K562 (cell line): ENCODE results near the gene INMT. TPM values are rescaled to one million over a fixed set of nuclear protein-coding genes. Genes with fewer than 3 reads are reported as not detected.

ENCODE experiments used
- ATAC-seq: fragments of 200-7000 bp; cut with Tn5 transposase; 3 replicates; pipeline ENCODE4 v1.9.1; 2020; ENCODE audit warnings: moderate library complexity
- BruUV-seq: library from RNA; stranded (reverse); fragments of 400-500 nt; replicated peaks from 2 replicates; lab custom pipeline; 2021; lab: Mats Ljungman, UMichigan
- CTCF ChIA-PET: fragments of 300-600 bp; formaldehyde crosslinking; extraction: SDS; loops from one replicate; lab custom pipeline; 2021; ENCODE audit warnings: low intra/inter-chr PET ratio; lab: Yijun Ruan, JAX
- POLR2A ChIA-PET: fragments of 300-600, 350-650 bp; sonication (Branson Sonifier 250); formaldehyde crosslinking; extraction: SDS; loops from one replicate; lab custom pipeline; 2021; ENCODE audit warnings: antibody characterized with exemption, inconsistent platforms; lab: Yijun Ruan, JAX
- DNase-seq, 4 experiments: peaks; one replicate each; pipeline versions ENCODE4 v3.0.0 to v3.0.0-alpha.2; 2011 to 2018; ENCODE audit warnings: low spot score in 3 of 4, mixed read lengths in 3 of 4; ENCODE audit errors: extremely low read depth in 1 of 4
- FAIRE-seq: peaks from 2 replicates; lab custom pipeline; 2011; peaks lifted over from hg19 to GRCh38; lab: Jason Lieb, UNC
- H2AFZ ChIP-seq: 2 replicates; pipeline ENCODE4 v1.6.0; 2011; ENCODE audit warnings: low read depth, low read length, control low read depth, inconsistent platforms
- H3K27ac ChIP-seq: fragments of 200-600 bp; 3 replicates; pipeline ENCODE4 v1.8.0; 2011; ENCODE audit warnings: low read depth, mild to moderate bottlenecking, control low read depth, inconsistent platforms, low read length, moderate library complexity, mixed read lengths; ENCODE audit errors: extremely low read depth
- H3K27me3 ChIP-seq, 2 experiments: fragments of 300-600 bp in 1 of 2; 2 replicates in 1 of 2; 3 replicates in 1 of 2; pipeline versions ENCODE4 v1.6.0 to v1.8.0; 2011; ENCODE audit warnings: inconsistent platforms in 2 of 2, low read length in 2 of 2, mild to moderate bottlenecking in 1 of 2, mixed read lengths in 1 of 2, moderate library complexity in 1 of 2; ENCODE audit not compliant: control insufficient read depth in 2 of 2, insufficient read depth in 2 of 2
- H3K36me3 ChIP-seq: fragments of 300-600 bp; 3 replicates; pipeline ENCODE4 v1.8.0; 2011; ENCODE audit warnings: mild to moderate bottlenecking, low read length, inconsistent platforms; ENCODE audit not compliant: control insufficient read depth, insufficient read depth
- H3K4me1 ChIP-seq, 2 experiments: fragments of 200-600 bp in 1 of 2; replicated peaks in 1 of 2; 2 replicates in 1 of 2; 3 replicates in 1 of 2; pipeline versions ENCODE4 v1.5.1 to v1.8.0; 2011; ENCODE audit warnings: inconsistent platforms in 2 of 2, low read length in 2 of 2, mild to moderate bottlenecking in 1 of 2, mixed read lengths in 1 of 2, moderate library complexity in 1 of 2; ENCODE audit not compliant: control insufficient read depth in 2 of 2, insufficient read depth in 2 of 2
- H3K4me2 ChIP-seq: 2 replicates; pipeline ENCODE4 v1.6.1; 2011; ENCODE audit warnings: low read length, control low read depth, inconsistent platforms, mixed read lengths; ENCODE audit not compliant: insufficient read depth
- H3K4me3 ChIP-seq: fragments of 200-600 bp; sonication (generic), shearing (Covaris generic); 2 replicates; pipeline ENCODE4 v1.5.1; 2016; ENCODE audit warnings: control low read depth, inconsistent platforms
- H3K79me2 ChIP-seq: fragments of 200-600 bp; 3 replicates; pipeline ENCODE4 v1.8.0; 2011; ENCODE audit warnings: low read length, inconsistent platforms; ENCODE audit not compliant: control insufficient read depth, insufficient read depth
- H3K9ac ChIP-seq, 2 experiments: 2 replicates each; pipeline versions ENCODE4 v1.6.0 to v1.6.1; 2011; ENCODE audit warnings: low read depth in 2 of 2, low read length in 2 of 2, control low read depth in 1 of 2, inconsistent platforms in 1 of 2, mild to moderate bottlenecking in 1 of 2, mixed read lengths in 1 of 2; ENCODE audit not compliant: insufficient read depth in 1 of 2
- H3K9me1 ChIP-seq: one replicate; pipeline ENCODE4 v1.6.0; 2011; ENCODE audit warnings: inconsistent platforms, mild to moderate bottlenecking, low read length, moderate library complexity; ENCODE audit not compliant: control insufficient read depth, insufficient read depth
- H3K9me3 ChIP-seq: replicated peaks from 2 replicates; pipeline ENCODE4 v1.5.1; 2011; ENCODE audit warnings: low read depth, low read length, inconsistent platforms; ENCODE audit not compliant: control insufficient read depth, insufficient read depth
- H4K20me1 ChIP-seq: replicated peaks from 2 replicates; pipeline ENCODE4 v1.6.1; 2011; ENCODE audit warnings: low read length, inconsistent platforms, mixed read lengths; ENCODE audit not compliant: control insufficient read depth, insufficient read depth
- BCOR ChIP-seq: fragments of 450-650 bp; IDR thresholded peaks from 2 replicates; pipeline ENCODE4 v1.6.1; 2016
- ID3 ChIP-seq, 2 experiments: fragments of 250-450 bp in 1 of 2; fragments of 450-650 bp in 1 of 2; sonication (Bioruptor Pico) in 1 of 2; IDR thresholded peaks; 2 replicates each; pipeline versions ENCODE4 v1.6.1 to v1.8.0; 2016 to 2021; ENCODE audit warnings: mild to moderate bottlenecking in 2 of 2, moderate library complexity in 2 of 2, missing compliant biosample characterization in 1 of 2, missing genetic modification characterization in 1 of 2
- KDM1A ChIP-seq, 2 experiments: fragments of 450-650 bp; IDR thresholded peaks; 2 replicates each; pipeline ENCODE4 v1.6.1; 2016; ENCODE audit warnings: mild to moderate bottlenecking in 2 of 2
- NFRKB ChIP-seq: fragments of 450-650 bp; IDR thresholded peaks from 2 replicates; pipeline ENCODE4 v1.6.1; 2016; ENCODE audit warnings: low read depth
- NR2F6 ChIP-seq: fragments of 450-650 bp; formaldehyde crosslinking; IDR thresholded peaks from 2 replicates; pipeline ENCODE4 v1.4.0; 2020; ENCODE audit warnings: mild to moderate bottlenecking
- PTBP1 ChIP-seq: fragments of 200-400 bp; formaldehyde crosslinking; IDR thresholded peaks from 2 replicates; pipeline ENCODE4 v1.6.1; 2017; ENCODE audit warnings: low read depth, low read length
- RBM25 ChIP-seq: fragments of 200-400 bp; formaldehyde crosslinking; IDR thresholded peaks from 2 replicates; pipeline ENCODE4 v1.6.1; 2018; ENCODE audit warnings: low read length, low read depth, moderate library complexity; ENCODE audit not compliant: severe bottlenecking
- ZNF354B ChIP-seq: fragments of 250-450 bp; sonication (Bioruptor Pico); IDR thresholded peaks from 2 replicates; pipeline ENCODE4 v1.4.0; 2020
- ZNF589 ChIP-seq: fragments of 200-800 bp; sonication (Bioruptor generic); IDR thresholded peaks from 2 replicates; pipeline ENCODE4 v1.6.1; 2016; ENCODE audit warnings: low read depth, missing genetic modification characterization, missing compliant biosample characterization
- WGBS: fragments of 100-300 bp; shearing (Covaris generic); methylation state at CpG from one replicate; pipeline ENCODE4 v1.1.6; 2016; ENCODE audit warnings: low coverage, mixed read lengths; ENCODE audit not compliant: insufficient coverage; ENCODE audit errors: missing lambda C conversion rate; 5-methylcytosine and 5-hydroxymethylcytosine counted together
- in situ Hi-C: fragments of 300-500 bp; cut with MboI; formaldehyde crosslinking; loops from 4 replicates; pipeline ENCODE4 v1.15.0; 2018; ENCODE audit warnings: inconsistent platforms, mixed read lengths
- intact Hi-C: fragments of 100-400 bp; cut with micrococcal nuclease; formaldehyde crosslinking; loops from 2 replicates; pipeline ENCODE4 v1.14.2; 2022
- polyA plus RNA-seq, 8 experiments: library from polyadenylated mRNA; depleted of rRNA in 4 of 8; stranded (reverse) in 5 of 8; unstranded in 3 of 8; fragments of >200 nt; fragmentation: Nextera tagmentation in 2 of 8; fragmentation: Illumina TruSeq in 1 of 8; extraction: Ambion mirVana in 2 of 8; extraction: Trizol in 1 of 8; gene quantifications; 2 replicates each; pipeline versions ENCODE4 v1.2.1 to v1.2.3, GENCODE V29; 2011 to 2014; ENCODE audit warnings: inconsistent platforms in 1 of 8, missing spikeins in 1 of 8
- total RNA-seq, 7 experiments: library from RNA; depleted of rRNA in 6 of 7; stranded (reverse); fragments of >200 nt in 6 of 7; fragmentation: Illumina TruSeq in 2 of 7; extraction: Trizol in 2 of 7; gene quantifications; 2 replicates each; pipeline versions ENCODE4 v1.2.1 to v1.2.3, GENCODE V29; 2011 to 2021; ENCODE audit warnings: low replicate concordance in 1 of 7

INMT gene
- total and polyA plus RNA-seq, 9 of the 15 experiments (the other 6 are each of a cell fraction or from before 2014, with no cell fraction given) = 0.04 to 0.27 TPM; not detected in 7

DNA sequence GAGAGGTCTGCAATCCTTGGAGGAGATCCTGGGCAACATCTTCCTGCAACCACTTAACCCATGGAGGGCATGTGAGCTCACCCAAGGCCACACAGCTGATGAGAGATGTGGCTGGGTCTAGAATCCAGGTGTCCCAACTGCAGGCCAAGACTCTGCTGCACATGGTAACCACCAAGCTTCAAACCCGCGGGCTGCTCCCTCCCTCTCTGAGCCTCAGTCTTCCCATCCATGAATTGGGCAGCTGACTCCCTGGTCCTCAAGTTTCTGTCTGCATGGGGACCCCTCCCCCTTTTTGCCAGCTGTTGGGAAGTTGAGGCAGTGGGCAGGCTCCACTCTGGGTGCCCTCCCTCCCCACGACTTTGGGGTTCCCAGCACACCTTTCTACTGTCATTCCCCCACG is 20.9 kb upstream of the INMT start:
- DNase-seq (no peak), FAIRE-seq (no peak), ATAC-seq (no peak)
- H2AFZ ChIP-seq = no peak overlapping the region
- WGBS = 0% methylated on average over 3 of the region's 4 CpGs
- no peak overlapping the region for H3K27ac ChIP-seq
- ChIA-PET CTCF (no interaction called here), POLR2A (interaction anchor here (1.3 to 1.4 kb wide), 2 partner anchors 11 to 21 kb away, joined by 3 to 5 read pairs; no protein-coding TSS in a partner anchor)
- H3K27me3 ChIP-seq = peaks cover 53 to 71% of the 10 kb centered on the region in 2 experiments
- H3K9me1 ChIP-seq = no peaks in the 10 kb centered on the region
- H3K4me3 ChIP-seq = no peak overlapping the region
- H3K36me3 ChIP-seq = no peaks in the 10 kb centered on the region
- no peaks in the 10 kb centered on the region for H3K79me2 ChIP-seq
- H4K20me1 ChIP-seq = no peaks in the 10 kb centered on the region
- in situ Hi-C loops = loop anchor here (10.0 kb wide), 1 partner anchor 566 kb away; no protein-coding TSS in a partner anchor
- H3K9me3 ChIP-seq = no peaks in the 10 kb centered on the region
- H3K4me1 ChIP-seq = peaks cover 4 to 5% of the 10 kb centered on the region in 2 experiments; a peak in 3 of 5 replicates
- H3K4me2 ChIP-seq = no peak overlapping the region
- peak; percentile 86 for TF ChIP-seq RBM25
- TF ChIP-seq ID3 (CRISPR knock-in tag; IDR thresholded peaks at IDR 0.05) = no peak
- no peak for TF ChIP-seq ID3 (tag; IDR thresholded peaks at IDR 0.05)
- no peak for TF ChIP-seq KDM1A (IDR thresholded peaks at IDR 0.05)
- TF ChIP-seq BCOR = peak; percentile 62
- TF ChIP-seq ZNF354B (CRISPR knock-in tag) = no peak
- no peak for TF ChIP-seq NFRKB
- TF ChIP-seq PTBP1 = 0 out of 2 replicates have a peak, but pooled peaks have one; percentile 33
- no peak for TF ChIP-seq NR2F6 (CRISPR knock-in tag)
- TF ChIP-seq ZNF589 = no peak
- intact Hi-C loops = loop anchor here (10.0 kb wide), 1 partner anchor 456 kb away; no protein-coding TSS in a partner anchor
- H3K9ac ChIP-seq = 0 out of 4 replicates have a peak overlapping the region, but pooled peaks of 1 of the 2 experiments have one; percentile 29
- no TSS peak for BruUV-seq
